NOMO-1 treated with dmso at 0.1 percent for 144 hours (cell line): Measurements from ENCODE around the gene DVL2.

ENCODE experiments used
- DNase-seq: peaks from one replicate; lab custom pipeline; 2025; ENCODE audit not compliant: unreplicated experiment; lab: John Stamatoyannopoulos, UW

DVL2 gene

DNA sequence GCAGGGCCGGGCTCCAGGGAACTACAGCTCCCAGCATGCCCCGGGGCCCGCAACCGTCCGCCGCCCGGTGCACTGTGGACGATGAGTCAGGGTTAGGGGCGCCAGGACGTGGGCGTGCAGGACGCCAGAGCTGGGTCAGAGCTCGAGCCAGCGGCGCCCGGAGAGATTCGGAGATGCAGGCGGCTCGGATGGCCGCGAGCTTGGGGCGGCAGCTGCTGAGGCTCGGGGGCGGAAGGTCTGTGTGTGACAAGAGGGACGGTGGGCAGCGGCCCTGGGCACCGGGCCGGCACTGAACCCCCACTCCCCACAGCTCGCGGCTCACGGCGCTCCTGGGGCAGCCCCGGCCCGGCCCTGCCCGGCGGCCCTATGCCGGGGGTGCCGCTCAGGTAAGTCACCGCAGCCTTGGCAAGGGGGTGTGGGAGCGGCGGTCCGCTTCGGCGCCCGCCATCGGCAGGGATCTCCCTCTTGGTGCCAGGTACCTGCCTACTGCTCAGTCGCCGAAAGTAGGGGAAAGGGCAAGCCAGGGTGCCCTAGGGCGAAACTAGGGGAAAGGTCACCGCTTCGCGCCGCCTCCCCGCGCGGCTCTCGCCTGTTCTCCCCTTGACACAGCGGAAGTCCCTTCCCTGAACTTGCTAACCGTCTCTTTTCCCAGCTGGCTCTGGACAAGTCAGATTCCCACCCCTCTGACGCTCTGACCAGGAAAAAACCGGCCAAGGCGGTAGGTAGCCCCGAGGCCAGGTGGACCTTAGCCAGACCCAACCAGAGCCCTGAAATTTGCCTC, 14.3 kb downstream of the DVL2 start, which contains the start of the genes ACADVL and DLG4:
TSS of gene ACADVL (plus strand) at position 127 of the 781 bp plus-strand sequence. CDS start at position 174, 47 bp downstream.
TSS of gene DLG4 (minus strand) at position 25 of the 781 bp plus-strand sequence.
- DNase-seq: peak; percentile 61

DNA sequence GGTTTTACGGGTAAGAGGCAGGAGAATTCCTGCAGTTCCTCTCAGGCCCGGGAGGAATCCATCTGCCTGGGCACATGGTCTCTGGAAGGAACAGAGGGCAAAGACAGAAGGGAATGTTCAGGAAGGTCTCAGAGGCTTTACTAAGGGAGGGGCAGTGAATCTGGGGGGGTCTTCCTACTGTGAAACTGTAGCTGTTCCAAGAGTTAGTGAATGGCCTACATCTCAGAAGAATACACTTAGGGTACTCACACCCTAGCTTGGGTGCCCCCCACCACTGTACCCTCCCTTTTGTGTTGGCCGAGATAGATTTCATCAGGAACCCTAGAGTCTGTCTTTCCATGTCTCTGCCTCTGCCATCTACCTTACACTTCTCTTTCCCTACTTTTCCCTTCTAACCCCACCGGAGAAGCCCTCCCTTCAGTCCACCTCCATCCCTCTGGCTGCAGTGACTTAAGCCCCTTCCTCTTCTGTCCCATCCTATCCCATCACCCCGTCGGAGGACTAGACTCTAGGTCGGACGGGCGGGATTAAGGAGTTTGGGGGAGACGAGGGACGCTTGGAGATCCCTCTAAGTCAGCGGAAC, 15.0 kb downstream of the DVL2 start:
- no peak for DNase-seq

DNA sequence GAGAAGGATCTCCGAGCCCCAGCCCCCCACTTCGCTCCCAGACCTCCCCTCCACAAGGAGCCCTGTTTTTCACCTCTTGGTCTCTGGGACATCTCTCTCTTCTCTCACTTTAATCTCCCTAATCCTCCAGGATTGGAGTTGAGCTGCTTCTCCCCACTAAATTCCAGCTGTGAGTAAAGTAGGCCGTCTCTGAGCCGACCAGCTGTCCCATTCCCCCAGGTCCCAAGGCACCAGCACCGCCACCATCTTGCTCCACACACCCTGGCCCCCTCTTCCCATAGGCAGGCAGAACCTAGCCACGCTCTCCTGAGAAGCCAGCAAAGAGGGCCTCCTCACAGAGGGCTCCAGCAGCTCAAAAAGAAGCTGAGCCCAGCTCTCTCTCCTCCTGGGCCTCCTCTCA, 15.6 kb downstream of the DVL2 start:
- DNase-seq: no peak

DNA sequence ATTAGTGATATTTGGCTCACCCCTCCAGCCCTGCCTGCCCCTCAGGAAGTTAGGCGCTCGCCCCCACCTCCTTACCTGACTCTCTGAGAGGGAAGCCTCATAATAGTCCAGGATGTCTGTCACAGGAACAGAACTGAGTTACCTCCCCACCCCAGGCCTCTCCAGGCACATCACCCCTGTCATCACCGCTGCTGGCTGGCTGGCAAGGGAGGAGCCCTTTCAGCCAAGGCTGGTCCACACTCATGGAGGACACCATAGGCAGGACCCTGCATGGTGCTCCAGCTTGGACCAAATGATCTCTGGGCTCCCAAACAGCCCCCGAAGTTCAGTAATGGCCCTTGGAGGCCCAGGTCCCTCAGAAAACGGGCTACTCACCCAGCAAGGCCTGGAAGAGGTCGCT, 16.2 kb downstream of the DVL2 start:
- no peak for DNase-seq

DNA sequence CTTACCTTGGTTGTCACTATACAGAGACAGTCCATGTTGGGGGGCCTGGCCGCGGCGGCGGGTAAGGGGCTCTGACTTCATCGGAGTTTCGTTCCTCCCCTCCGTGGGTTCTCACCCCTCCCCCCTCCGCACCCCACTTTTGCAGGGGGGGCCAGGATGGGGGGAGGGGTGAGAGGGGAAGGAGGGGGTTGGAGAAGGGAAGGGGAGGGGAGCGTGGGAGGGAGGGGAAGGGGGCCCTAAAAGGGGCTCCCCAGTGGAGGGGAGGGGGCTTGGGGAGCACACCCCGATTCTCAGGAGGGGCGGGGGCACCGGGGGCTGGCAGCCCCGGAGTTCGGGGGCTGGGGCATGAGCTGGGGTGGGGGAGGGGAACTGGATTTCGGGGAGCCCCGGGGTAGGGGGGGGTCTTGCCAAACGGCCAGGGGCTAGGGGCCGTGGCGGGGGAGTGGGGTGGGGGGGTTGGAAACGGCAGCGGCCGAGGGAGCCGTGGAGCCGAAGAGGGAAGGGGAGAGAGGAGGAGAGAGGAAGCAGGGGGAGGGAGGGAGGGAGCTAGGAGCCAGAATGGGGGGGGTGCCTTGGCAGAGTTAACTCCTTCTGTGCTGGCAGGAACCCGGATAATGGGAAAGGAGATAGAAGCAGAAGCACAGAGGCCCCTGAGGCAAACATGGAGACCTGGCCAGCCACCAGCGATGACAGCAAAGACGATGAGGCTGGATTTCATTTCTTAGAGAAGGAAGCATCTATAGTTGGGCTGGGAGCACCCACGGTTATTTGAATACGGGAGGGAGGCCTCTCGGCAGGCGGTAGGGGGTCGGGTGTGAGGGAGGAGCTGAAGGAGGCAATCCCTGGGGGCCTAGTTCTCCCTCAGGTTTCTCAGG, 17.0 kb downstream of the DVL2 start:
- peak; percentile 64 for DNase-seq

DNA sequence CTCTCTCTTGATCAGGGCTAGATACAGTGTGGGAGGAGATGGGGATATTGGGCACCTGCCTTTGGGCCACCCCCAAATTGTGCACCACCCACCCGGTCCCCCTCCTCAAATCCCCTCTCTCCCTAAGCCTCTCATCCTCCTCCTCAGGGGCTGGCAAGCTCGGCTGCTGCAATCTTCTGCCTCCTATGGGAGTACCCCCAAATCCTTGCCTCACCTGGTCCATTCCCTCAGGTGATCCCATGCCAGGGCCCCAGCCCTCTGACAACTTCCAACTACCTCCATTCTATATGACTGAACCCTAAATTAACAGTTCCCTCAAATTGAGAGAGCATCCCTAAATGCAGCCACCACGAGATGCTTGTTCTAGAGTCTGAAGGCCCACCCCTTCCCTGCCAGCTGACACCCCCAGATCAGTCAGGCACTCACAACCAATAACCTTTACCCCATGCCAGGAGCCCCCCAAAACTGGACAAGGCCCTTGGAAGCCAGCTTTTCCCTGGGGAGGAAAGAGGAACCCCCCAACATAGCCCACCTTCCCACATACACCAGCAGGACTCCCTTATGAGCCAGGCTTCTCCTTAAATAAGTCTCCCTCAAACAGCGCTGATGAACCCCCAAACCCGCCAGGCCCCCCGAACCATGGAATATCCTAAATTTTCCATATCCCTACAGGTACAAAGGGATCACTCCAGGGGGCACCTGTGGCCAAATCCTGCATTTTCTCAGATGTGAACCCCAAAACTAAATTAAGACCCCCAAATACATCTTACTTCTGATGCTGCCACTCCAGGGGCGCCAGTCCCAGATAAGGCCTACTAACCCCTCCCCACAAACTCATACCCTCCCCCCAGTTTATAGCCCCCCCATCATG, 17.8 kb downstream of the DVL2 start:
- no peak for DNase-seq

DNA sequence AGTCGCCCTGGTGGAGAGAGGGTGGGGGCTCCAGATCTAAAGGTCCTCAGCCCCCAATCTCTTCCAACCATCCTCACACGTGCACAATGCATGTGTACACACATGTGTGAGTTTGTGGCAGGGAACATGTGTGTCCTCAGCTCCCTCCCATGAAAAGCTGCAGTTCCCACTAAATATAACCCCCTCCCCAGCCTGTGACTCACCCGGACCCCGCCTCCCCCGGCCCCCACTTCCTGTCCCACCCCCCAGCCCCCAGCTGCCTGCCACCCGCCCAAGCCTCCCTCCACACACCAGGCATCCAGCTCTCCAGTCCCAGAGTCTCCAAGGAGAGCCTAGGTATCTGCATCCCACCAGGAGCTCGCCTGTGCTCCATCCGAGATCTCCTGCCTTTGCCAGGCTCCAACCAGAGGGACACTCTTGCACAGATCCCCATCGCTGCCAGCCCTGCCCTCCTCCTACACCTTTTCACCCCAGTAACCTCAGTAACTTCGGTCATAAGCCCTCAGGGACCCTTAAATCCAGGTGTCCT, 18.6 kb downstream of the DVL2 start:
- no peak for DNase-seq

DNA sequence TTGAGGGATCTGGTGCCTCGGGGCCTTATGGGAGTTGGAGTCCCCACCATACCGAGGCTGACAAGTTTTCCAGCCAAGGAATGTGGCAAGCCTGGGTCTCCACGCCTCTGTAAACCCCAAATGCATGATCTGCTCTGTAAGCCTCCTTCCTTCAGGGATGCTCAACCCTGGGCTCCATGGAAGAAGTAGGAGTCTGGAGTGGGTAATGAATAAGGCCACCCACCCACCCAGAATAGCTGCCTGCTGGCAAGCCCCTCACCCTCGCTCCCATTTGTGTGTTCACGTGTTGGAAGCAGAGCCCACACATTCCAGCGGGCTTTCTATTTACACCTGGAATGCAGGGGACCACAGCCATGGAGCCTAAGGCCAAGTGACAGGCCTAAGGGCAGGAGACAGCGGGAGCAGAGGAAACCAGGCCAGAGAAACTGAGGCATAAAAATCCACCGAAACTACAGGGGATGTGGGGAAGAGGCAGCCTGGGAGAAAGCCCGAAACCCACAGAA, 19.1 kb downstream of the DVL2 start:
- no peak for DNase-seq

DNA sequence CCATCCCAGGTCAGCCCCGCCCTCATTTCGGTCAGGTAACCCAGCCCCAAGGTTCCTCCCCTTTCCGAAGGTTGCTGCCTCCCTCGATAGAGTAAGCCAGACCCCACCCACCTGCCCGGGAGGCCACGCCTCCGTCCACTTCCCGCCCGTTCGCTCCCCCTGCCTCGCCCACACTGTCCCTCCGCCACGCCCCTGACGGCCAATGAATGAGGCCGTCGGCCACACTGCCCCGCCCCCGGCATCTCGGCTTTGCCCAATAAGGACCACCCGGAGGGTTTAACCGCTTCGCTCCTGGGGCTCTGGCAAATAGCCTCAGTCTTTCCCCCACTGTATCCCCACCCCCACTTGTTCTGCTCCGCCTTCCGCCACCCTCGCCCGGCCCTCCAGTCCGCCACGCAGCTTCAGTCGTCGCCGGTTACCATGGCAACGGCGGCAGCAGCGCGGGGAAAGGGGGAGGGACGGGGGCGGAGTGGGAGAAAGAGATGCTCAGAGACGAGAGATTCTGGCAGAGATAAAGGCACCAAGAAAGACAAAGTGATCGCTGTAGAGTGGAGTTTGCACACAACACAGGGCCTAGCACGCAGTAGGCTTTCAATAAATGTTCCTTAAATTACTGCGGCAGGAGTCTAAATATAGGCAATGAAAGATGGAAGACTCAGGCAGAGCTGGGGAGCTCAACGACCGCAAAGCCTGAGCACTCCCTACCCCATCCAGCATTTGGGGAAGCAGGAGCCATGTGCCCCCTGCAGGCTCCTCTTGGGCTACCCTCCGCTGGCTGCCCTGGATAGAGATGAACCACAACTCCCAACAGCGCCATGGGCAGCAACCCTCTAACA, 19.8 kb downstream of the DVL2 start:
- DNase-seq: peak; percentile 95

DNA sequence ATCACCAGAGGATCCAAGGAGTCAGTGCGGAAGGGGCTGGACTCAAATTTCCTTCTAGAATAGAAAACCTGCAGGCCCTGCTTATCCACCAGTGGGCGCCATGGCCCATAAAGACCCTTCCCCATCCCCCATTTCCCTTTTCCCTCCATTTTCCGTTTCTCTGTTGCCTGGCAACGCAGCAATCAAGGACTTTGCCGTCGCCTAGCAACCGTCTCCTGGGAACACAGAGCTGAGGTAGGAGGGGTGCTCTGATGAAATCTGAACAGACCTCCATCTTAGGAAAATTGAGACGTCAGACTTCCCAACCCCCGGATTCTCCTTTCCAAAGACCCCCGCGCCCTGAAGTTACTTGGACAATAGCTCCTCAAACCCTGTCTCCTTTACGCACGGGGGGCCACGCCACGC, 20.4 kb downstream of the DVL2 start:
- DNase-seq: peak; percentile 51

DNA sequence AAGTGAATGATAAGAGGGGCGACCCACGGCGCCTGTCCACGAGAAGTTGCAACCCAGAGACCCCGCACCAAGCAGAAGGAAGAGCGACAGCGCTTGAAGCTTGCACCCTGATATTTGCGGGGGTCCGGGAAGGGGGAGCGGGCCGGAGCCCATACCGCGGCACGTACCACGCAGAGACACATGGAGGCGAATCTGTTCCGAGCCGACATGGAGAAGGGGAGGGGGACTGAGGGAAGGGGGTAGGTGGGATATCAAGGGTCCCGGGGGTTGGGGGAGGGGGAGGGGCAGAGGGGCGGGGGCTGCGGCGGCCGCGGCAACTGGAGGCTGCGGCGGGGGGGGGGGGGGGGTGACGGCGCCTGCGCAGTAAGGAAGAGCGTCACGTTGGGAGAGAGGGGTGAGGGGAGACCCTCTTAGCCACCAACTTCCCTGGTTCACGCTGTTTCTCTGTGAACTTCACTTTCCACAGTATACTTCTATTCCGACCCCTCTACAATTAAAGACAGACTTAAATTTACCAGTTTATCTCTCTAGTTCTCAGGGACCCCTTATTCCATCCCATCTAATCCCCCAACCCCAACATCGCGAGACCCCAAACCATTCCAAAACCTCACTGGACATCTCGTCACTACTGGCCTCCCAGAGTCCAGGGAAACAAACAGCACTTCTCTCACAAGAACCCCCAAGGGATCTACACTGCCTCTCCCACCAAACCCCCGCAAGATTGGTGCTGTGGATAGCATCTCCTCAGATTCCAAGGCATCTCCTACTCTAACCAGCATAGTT, 22.6 kb downstream of the DVL2 start:
- DNase-seq: no peak

DNA sequence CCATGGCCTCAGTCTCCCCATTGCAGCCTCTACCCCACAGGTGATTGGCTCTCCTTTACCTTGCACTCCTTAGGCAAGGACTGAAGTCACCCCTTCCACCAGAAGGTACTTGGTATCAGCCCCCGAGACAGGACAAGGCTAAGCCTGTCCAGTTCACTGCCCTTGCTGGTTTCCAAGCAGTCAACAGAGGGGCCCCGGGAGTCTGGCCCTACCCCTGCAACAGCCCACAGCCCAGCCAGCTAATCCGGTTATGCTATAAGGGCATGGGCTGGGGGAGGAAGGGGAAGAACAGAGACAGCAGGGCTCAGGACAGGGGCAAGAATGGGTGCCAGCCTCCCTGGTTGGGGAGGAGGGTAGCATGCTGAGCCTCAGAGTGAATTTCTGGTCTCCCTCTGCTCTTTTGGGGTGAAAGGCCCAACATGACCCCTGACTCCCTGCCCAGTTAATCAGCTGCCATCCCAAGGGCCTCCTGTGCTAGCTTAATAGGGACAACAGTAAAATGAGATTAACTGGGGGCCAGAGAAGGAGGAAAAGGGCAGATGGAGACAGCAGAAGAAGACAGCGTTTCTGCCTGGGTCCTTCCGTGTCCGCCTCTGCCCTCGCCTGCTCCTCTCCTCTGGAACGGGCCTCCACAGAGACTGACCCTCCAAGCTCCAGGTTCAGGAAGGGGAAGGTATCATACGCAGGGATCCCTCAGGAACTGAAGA, 25.4 kb downstream of the DVL2 start:
- DNase-seq: no peak

DNA sequence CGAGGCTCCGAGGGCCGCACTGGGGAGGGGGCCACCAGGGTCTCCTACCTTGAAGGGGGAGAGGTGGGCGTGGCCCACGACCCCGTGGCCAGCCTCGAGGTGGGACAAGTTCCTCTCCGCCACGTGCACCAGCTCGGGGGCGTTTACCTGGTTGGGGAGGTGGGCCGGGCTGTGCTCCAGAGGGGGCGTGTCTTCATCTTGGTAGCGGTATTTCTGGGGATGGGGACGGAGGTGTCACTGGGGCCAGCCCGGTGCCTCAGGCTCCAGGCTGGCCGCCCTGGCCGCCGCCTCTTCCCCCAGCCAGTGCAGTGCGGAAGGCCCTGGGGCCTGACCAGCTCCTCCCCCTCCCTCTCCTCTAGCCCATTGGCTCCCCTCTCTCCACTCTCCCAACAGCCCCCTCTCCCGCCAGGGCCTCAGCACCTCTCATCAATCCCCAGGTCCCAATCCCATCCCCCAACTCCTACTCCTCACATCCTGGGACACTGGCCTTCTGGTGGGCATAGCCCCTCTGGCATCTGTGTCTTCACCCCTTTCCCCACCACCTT, 26.2 kb downstream of the DVL2 start:
- no peak for DNase-seq

DNA sequence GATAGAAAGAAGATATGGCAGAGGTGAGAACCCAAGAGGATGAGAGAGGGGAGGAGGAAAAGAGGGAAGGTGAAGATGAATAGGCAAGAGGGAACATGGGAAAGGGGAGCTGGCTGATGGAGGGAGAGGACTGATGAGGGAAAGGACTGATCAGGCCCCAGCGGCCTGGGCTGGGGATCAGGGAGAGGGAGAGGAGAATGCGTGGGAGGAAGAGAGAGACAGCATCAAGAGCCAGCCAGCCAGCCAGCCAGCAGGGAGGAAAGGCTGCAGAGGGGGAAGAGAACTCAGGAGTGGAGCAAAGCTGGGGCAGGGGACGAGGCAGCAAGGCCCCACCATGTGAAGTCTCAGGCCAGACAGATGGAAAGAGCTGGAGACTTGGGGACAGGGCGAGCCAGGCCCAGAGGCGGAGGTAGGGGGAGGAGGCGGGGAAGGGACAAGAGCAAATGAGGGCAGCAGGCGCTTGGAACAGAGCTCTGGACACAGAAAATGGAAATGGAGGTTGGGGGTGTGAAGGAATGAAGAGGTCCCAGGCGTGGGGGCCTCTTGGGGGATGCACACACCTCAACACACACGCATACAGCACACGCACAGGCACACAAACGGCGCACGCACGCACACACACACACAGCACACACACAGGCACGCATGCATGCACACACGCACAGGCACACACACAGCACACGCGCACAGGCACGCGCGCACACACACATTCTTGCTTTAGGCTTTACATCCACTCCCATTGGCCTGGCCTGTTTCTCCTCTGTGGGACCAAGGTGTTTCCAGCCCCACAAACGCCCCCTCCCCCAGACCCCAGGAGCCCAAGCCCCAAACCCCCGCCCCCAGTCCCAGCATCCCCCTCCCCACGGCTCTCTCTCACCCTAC, 27.0 kb downstream of the DVL2 start:
- DNase-seq: no peak

DNA sequence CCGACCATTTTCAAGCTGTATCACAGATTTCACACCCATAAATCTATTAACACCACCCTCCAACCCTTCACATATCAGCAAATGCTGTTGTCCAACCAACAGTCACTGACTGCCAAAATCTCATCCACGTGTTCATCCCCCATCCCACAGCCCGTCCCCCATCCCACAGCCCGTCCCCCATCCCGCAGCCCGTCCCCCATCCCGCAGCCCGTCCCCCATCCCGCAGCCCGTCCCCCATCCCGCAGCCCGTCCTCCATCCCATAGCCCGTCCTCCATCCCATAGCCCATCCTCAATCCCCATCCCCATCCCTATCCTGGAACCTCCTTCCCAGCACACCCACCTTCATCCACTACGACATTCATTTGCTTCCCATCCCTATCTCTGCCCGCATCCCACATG, 28.8 kb downstream of the DVL2 start:
- DNase-seq: no peak

DNA sequence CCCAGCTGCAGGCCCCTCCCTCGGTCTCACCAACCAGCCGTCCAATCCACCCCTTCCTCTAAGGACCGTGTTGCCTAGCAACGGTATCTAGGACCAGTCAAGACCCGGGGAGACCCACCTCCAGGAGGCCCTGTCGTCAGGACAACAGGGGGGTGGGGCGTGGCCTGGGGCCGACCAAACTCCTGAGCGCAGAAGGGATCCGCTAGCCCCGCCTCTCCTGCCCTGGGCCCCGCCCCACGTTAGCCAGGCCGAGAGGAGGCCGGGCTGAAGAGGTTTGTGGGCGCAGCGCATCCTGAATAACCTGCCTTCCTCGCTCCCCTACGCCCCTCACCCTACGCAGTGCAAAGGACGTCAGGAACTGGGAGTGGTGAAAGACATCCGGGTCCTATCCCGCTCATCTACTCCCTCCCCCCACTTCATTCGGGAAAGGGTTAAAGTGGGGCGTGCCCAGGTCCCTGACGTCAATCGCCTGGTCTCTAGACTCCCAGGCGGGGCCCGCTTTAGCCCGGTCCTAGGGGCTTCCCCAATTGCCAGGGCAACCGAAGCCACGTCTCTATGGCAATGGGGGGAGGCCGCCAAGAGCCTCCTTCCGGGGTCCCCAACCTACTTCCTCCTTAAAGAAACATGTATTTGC, 29.4 kb downstream of the DVL2 start:
- no peak for DNase-seq
